HepG2 (cell line): Measurements from ENCODE around the gene FANCF. TPM values are rescaled to one million over a fixed set of nuclear protein-coding genes. Genes with fewer than 3 reads are reported as not detected.
A peak's percentile ranks its signal among the peaks of the same experiment; 100 is the strongest.

Experiments used
- ATAC-seq: fragments of 200-7000 bp; cut with Tn5 transposase; 3 replicates; pipeline ENCODE4 v1.9.1; 2020; ENCODE audit warnings: mild to moderate bottlenecking, moderate library complexity
- BruUV-seq: library from RNA; stranded (reverse); fragments of 400-500 nt; replicated peaks from 2 replicates; lab custom pipeline; 2021; lab: Mats Ljungman, UMichigan
- CTCF ChIA-PET: fragments of 300-600 bp; formaldehyde crosslinking; extraction: SDS; loops from one replicate; lab custom pipeline; 2021; ENCODE audit warnings: low total read pairs, inconsistent platforms, low intra/inter-chr PET ratio; lab: Yijun Ruan, JAX
- POLR2A ChIA-PET: fragments of 350-600 bp; sonication (Branson Sonifier 250); formaldehyde crosslinking; loops from one replicate; lab custom pipeline; 2020; ENCODE audit warnings: antibody characterized with exemption, inconsistent platforms; lab: Yijun Ruan, JAX
- DNase-seq: peaks from one replicate; pipeline ENCODE4 v3.0.0-alpha.2; 2015; ENCODE audit warnings: low spot score
- FAIRE-seq: peaks from 3 replicates; lab custom pipeline; 2011; peaks lifted over from hg19 to GRCh38; lab: Jason Lieb, UNC
- H2AFZ ChIP-seq: one replicate; pipeline ENCODE4 v1.6.1; 2011; ENCODE audit warnings: low read length, inconsistent platforms
- H3K27ac ChIP-seq: fragments of 300-600 bp; 3 replicates; pipeline ENCODE4 v1.8.0; 2011; ENCODE audit warnings: mixed run types, mild to moderate bottlenecking, mixed read lengths, low read length, inconsistent platforms; ENCODE audit not compliant: insufficient read depth; ENCODE audit errors: extremely low read length
- H3K27me3 ChIP-seq, 2 experiments: fragments of 200-600 bp in 1 of 2; 2 replicates in 1 of 2; 3 replicates in 1 of 2; pipeline versions ENCODE4 v1.6.0 to v1.8.0; 2011; ENCODE audit warnings: low read length in 2 of 2, mild to moderate bottlenecking in 2 of 2, moderate library complexity in 2 of 2, inconsistent platforms in 1 of 2; ENCODE audit not compliant: insufficient read depth in 2 of 2, control insufficient read depth in 1 of 2
- H3K36me3 ChIP-seq, 2 experiments: fragments of 200-600 bp in 1 of 2; replicated peaks in 1 of 2; 2 replicates in 1 of 2; 3 replicates in 1 of 2; pipeline versions ENCODE4 v1.5.1 to v1.8.0; 2011; ENCODE audit warnings: low read length in 2 of 2, inconsistent platforms in 1 of 2; ENCODE audit not compliant: insufficient read depth in 2 of 2, control insufficient read depth in 1 of 2
- H3K4me1 ChIP-seq: 2 replicates; pipeline ENCODE4 v1.5.1; 2012; ENCODE audit warnings: low read length, inconsistent platforms; ENCODE audit not compliant: insufficient read depth
- H3K4me2 ChIP-seq: 2 replicates; pipeline ENCODE4 v1.6.0; 2011; ENCODE audit warnings: low read depth, low read length, inconsistent platforms
- H3K4me3 ChIP-seq, 3 experiments: fragments of 200-600 bp in 1 of 3; sonication (generic), shearing (Covaris generic) in 1 of 3; replicated peaks in 1 of 3; 2 replicates each; pipeline ENCODE4 v1.5.1; 2011 to 2016; ENCODE audit warnings: low read length in 3 of 3, inconsistent platforms in 2 of 3, low read depth in 2 of 3, mild to moderate bottlenecking in 2 of 3, control low read depth in 1 of 3, mixed read lengths in 1 of 3; ENCODE audit not compliant: insufficient read depth in 1 of 3
- H3K79me2 ChIP-seq: one replicate; pipeline ENCODE4 v1.6.1; 2011; ENCODE audit warnings: low read length, inconsistent platforms; ENCODE audit not compliant: insufficient read depth
- H3K9ac ChIP-seq: 2 replicates; pipeline ENCODE4 v1.6.0; 2011; ENCODE audit warnings: mild to moderate bottlenecking, low read depth, low read length, inconsistent platforms; ENCODE audit not compliant: insufficient read depth
- H3K9me3 ChIP-seq: 2 replicates; pipeline ENCODE4 v1.5.1; 2012; ENCODE audit warnings: mild to moderate bottlenecking, low read length
- H4K20me1 ChIP-seq: 2 replicates; pipeline ENCODE4 v1.6.0; 2011; ENCODE audit warnings: inconsistent platforms, mild to moderate bottlenecking, low read length, moderate library complexity; ENCODE audit not compliant: insufficient read depth
- ASH2L ChIP-seq: fragments of 300-600, 200-600 bp; sonication (generic); IDR thresholded peaks from 2 replicates; pipeline ENCODE4 v1.7.0; 2017; ENCODE audit warnings: low read depth, mild to moderate bottlenecking, moderate library complexity, mixed read lengths, low read length; ENCODE audit not compliant: insufficient read length
- FOXO1 ChIP-seq: sonication (generic); formaldehyde crosslinking; IDR thresholded peaks from 2 replicates; pipeline ENCODE4 v1.4.0; 2020; ENCODE audit warnings: missing genetic modification reagents
- HNRNPL ChIP-seq: fragments of 200-400 bp; formaldehyde crosslinking; IDR thresholded peaks from 2 replicates; pipeline ENCODE4 v1.6.1; 2017; ENCODE audit warnings: mild to moderate bottlenecking, low read depth, low read length
- KAT8 ChIP-seq: IDR thresholded peaks from 2 replicates; pipeline ENCODE4 v1.6.1; 2016; ENCODE audit warnings: missing genetic modification reagents, missing compliant biosample characterization
- KDM2A ChIP-seq: sonication (generic); formaldehyde crosslinking; IDR thresholded peaks from 2 replicates; pipeline ENCODE4 v1.4.0; 2020; ENCODE audit warnings: low read depth, missing genetic modification reagents, borderline replicate concordance
- ONECUT2 ChIP-seq: sonication (generic); formaldehyde crosslinking; IDR thresholded peaks from 2 replicates; pipeline ENCODE4 v1.4.0; 2020; ENCODE audit warnings: missing genetic modification reagents
- POLR2A ChIP-seq, 2 experiments: IDR thresholded peaks; 2 replicates each; pipeline ENCODE4 v1.6.1; 2011; ENCODE audit warnings: low read depth in 2 of 2, low read length in 2 of 2, mild to moderate bottlenecking in 1 of 2, moderate library complexity in 1 of 2; ENCODE audit not compliant: insufficient read depth in 1 of 2
- RXRB ChIP-seq: IDR thresholded peaks from 2 replicates; pipeline ENCODE4 v1.6.1; 2016; ENCODE audit warnings: borderline replicate concordance, missing genetic modification reagents, missing compliant biosample characterization
- SP1 ChIP-seq, 2 experiments: fragments of 450-650 bp in 1 of 2; sonication (generic) in 1 of 2; formaldehyde crosslinking in 1 of 2; IDR thresholded peaks; 2 replicates each; pipeline versions ENCODE4 v1.4.0 to v1.6.1; 2016 to 2020; ENCODE audit warnings: missing genetic modification reagents in 1 of 2
- SP5 ChIP-seq: IDR thresholded peaks from 2 replicates; pipeline ENCODE4 v1.6.1; 2016; ENCODE audit warnings: low read depth, borderline replicate concordance
- TBL1XR1 ChIP-seq: fragments of 150-350 bp; IDR thresholded peaks from 2 replicates; pipeline ENCODE4 v1.6.1; 2014; ENCODE audit warnings: borderline replicate concordance, low read length; ENCODE audit not compliant: partially characterized antibody
- TBP ChIP-seq: sonication (generic); formaldehyde crosslinking; IDR thresholded peaks from 2 replicates; pipeline ENCODE4 v1.5.0; 2020; ENCODE audit warnings: missing genetic modification reagents
- TSC22D2 ChIP-seq: sonication (generic); formaldehyde crosslinking; IDR thresholded peaks from 2 replicates; pipeline ENCODE4 v1.5.1; 2020; ENCODE audit warnings: missing genetic modification reagents, mild to moderate bottlenecking, borderline replicate concordance
- ZBTB7B ChIP-seq: sonication (generic); formaldehyde crosslinking; IDR thresholded peaks from 2 replicates; pipeline ENCODE4 v1.4.0; 2020; ENCODE audit warnings: missing genetic modification reagents
- ZNF530 ChIP-seq: sonication (generic); formaldehyde crosslinking; IDR thresholded peaks from 2 replicates; pipeline ENCODE4 v1.5.0; 2020; ENCODE audit warnings: low read depth, mild to moderate bottlenecking, missing genetic modification reagents
- ZNF709 ChIP-seq: sonication (generic); formaldehyde crosslinking; IDR thresholded peaks from 2 replicates; pipeline ENCODE4 v1.5.0; 2020; ENCODE audit warnings: mild to moderate bottlenecking, missing genetic modification reagents
- WGBS: methylation state at CpG from one replicate; pipeline ENCODE4 v1.1.6; 2017; ENCODE audit warnings: low lambda C conversion rate; 5-methylcytosine and 5-hydroxymethylcytosine counted together
- in situ Hi-C: cut with HindIII; loops from 2 replicates; pipeline ENCODE4 v1.10.0; 2017; ENCODE audit warnings: low pct_unique_long_range_greater_than_20kb; ENCODE audit not compliant: extremely low pct_ligation_motif_present
- intact Hi-C: fragments of 100-400 bp; cut with micrococcal nuclease; formaldehyde crosslinking; loops from one replicate; pipeline ENCODE4 v1.10.0; 2022; ENCODE audit not compliant: unreplicated experiment
- polyA plus RNA-seq, 8 experiments: library from polyadenylated mRNA; depleted of rRNA in 3 of 8; stranded (reverse) in 7 of 8; unstranded in 1 of 8; fragments of >200 nt; fragmentation: Illumina TruSeq in 4 of 8; extraction: Trizol in 4 of 8; gene quantifications; 2 replicates each; pipeline versions ENCODE4 v1.2.1 to v1.2.3, GENCODE V29; 2011 to 2016; ENCODE audit warnings: low read depth in 4 of 8, missing spikeins in 1 of 8, mixed read lengths in 1 of 8; ENCODE audit not compliant: insufficient read depth in 1 of 8
- total RNA-seq, 5 experiments: library from RNA; depleted of rRNA; stranded (reverse); fragments of >200 nt; fragmentation: Illumina TruSeq; extraction: Trizol; gene quantifications; 2 replicates each; pipeline ENCODE4 v1.2.3, GENCODE V29; 2016; ENCODE audit warnings: low read depth in 1 of 5
- TF ChIP-seq, protein P1 (sequence below): sonication (generic); formaldehyde crosslinking; IDR thresholded peaks from 2 replicates; pipeline ENCODE4 v1.8.1; 2023; ENCODE audit warnings: missing genetic modification reagents, inconsistent platforms, borderline replicate concordance

FANCF gene
- total and polyA plus RNA-seq, 2 of the 13 experiments (the other 11 are each of a cell fraction or from before 2014, with no cell fraction given) = 2.5 to 9.7 TPM

DNA sequence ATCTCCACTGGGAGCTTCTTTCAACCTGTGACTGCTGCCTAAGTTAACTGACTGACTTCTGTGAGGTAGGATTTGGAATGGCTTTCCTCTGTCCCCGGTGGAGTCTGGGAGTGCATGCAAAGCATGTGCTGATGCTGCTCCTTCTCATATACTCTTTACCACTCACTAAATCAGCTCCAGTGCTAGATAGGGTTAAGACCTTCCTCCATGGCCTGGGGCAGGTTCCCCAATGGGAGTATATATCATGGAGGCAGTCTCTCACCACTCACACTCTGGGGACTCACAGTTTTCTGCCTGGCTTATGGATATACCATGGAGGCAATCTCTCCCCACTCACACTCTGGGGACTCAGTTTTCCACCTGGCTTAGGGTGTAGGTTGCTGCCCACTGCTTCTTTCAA, 10.1 kb upstream of the FANCF start:
- in situ Hi-C loops (no loop called here), intact Hi-C loops (loop anchor here (1.0 to 2.0 kb wide), 5 partner anchors 10 to 187 kb away; partner anchors contain the start of genes FANCF and GAS2)
- Histone ChIP-seq H3K36me3 (no peaks in the 10 kb centered on the region), H3K9me3 (no peaks in the 10 kb centered on the region), H3K4me2 (peak overlapping the region; percentile 78), H3K79me2 (peaks cover 2% of the 10 kb centered on the region), H3K4me3 (peak overlapping the region in 1 of 3 experiments; percentile 60; a peak in 1 of 6 replicates), H3K27me3 (no peaks in the 10 kb centered on the region), H4K20me1 (no peaks in the 10 kb centered on the region), H3K9ac (peak overlapping the region; percentile 56), H2AFZ (peak overlapping the region; percentile 67), H3K27ac (peak overlapping the region; percentile 76), H3K4me1 (peaks cover 34% of the 10 kb centered on the region)
- no TSS peak for BruUV-seq
- TF ChIP-seq ASH2L = no peak
- no peak for TF ChIP-seq SP1 (IDR thresholded peaks at IDR 0.05)
- TF ChIP-seq SP1 (CRISPR knock-in tag; IDR thresholded peaks at IDR 0.05) = no peak
- no peak for FAIRE-seq
- DNase-seq = no peak
- POLR2A ChIA-PET = interaction anchor here (1.0 to 3.1 kb wide), 10 partner anchors 11 to 194 kb away, joined by 3 to 55 read pairs (median 6); partner anchors contain the start of genes FANCF, GAS2 and SVIP
- CTCF ChIA-PET = no interaction called here
- peak; percentile 61 for ATAC-seq
- WGBS = 11% methylated on average over 1 of the region's 1 CpG

DNA sequence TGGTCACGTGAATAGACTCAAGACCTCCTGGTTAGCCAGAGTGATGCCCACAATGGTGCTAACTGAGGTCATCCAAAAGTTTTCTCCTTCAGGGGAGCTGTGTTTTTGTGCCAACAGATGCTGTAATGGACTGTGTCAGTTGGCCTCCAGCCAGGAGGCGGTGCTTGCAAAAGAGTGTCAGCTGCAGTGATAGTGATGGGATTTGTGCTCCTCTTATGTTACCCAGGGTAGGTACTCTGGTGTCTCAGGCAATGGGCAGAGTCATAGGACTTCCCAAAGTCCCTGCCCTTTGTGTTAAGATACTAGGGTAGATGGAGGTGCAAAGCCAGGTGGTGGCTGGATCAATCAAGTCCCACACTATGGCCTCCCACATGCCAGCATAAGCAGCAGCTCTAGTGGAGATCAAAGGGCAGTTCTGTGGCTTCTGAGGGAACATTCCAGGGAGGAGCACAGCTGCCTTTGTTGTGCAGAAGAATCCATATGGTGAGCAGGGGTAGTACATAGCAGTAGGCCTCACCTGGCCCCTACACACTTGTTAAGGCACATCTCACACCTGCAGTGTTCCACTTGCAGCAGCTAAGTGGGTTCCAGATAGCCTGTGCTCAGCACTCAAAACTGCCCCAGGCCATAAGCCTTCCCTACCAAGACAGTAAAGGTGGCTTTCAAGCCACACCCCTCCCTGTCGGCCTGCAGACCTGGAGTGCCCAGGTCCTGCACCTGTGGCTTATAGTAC, 9.4 kb upstream of the FANCF start:
- CTCF ChIA-PET = no interaction called here
- Histone ChIP-seq H3K9ac (peak overlapping the region; percentile 56), H3K9me3 (no peaks in the 10 kb centered on the region), H4K20me1 (no peaks in the 10 kb centered on the region), H3K4me1 (peaks cover 34% of the 10 kb centered on the region), H3K4me2 (peak overlapping the region; percentile 78), H3K4me3 (peak overlapping the region in 2 of 3 experiments; percentile 17 to 60; a peak in 3 of 6 replicates), H3K36me3 (no peaks in the 10 kb centered on the region), H3K27ac (peak overlapping the region; percentile 76), H3K27me3 (no peaks in the 10 kb centered on the region), H3K79me2 (peaks cover 2% of the 10 kb centered on the region), H2AFZ (peak overlapping the region; percentile 67)
- intact Hi-C loops (loop anchor here (1.0 to 2.0 kb wide), 5 partner anchors 10 to 188 kb away; partner anchors contain the start of genes FANCF and GAS2), in situ Hi-C loops (no loop called here)
- DNase-seq (peak; percentile 96), FAIRE-seq (peak; percentile 83), ATAC-seq (peak; percentile 97)
- BruUV-seq = no TSS peak
- WGBS = 34% methylated on average over 3 of the region's 3 CpGs
- POLR2A ChIA-PET = interaction anchor here (0.9 to 3.1 kb wide), 14 partner anchors 10 to 195 kb away, joined by 3 to 55 read pairs (median 6); partner anchors contain the start of genes FANCF, GAS2 and SVIP
- TF ChIP-seq, protein P1, sequence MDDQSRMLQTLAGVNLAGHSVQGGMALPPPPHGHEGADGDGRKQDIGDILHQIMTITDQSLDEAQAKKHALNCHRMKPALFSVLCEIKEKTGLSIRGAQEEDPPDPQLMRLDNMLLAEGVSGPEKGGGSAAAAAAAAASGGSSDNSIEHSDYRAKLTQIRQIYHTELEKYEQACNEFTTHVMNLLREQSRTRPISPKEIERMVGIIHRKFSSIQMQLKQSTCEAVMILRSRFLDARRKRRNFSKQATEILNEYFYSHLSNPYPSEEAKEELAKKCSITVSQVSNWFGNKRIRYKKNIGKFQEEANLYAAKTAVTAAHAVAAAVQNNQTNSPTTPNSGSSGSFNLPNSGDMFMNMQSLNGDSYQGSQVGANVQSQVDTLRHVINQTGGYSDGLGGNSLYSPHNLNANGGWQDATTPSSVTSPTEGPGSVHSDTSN = no peak
- TF ChIP-seq ZNF530 = no peak
- no peak for TF ChIP-seq HNRNPL
- no peak for TF ChIP-seq TBP
- peak in 1 of 2 experiments; percentile 58; a peak in 3 of 4 replicates for TF ChIP-seq POLR2A (IDR thresholded peaks at IDR 0.05; ENCODE audit: insufficient read depth in 1 of 2, low read depth in 2 of 2, low read length in 2 of 2)
- no peak for TF ChIP-seq TBL1XR1
- peak; percentile 70; the same call in 1 of the 2 replicates for TF ChIP-seq FOXO1 (CRISPR knock-in tag)
- no peak; the same call in 1 of the 2 replicates for TF ChIP-seq TSC22D2
- TF ChIP-seq RXRB = peak; percentile 64; the same call in 1 of the 2 replicates
- peak; percentile 62 for TF ChIP-seq KAT8
- peak; percentile 69 for TF ChIP-seq ONECUT2 (CRISPR knock-in tag)
- TF ChIP-seq SP5 (CRISPR knock-in tag) = peak; percentile 92
- 0 out of 2 replicates have a peak, but pooled peaks have one; percentile 44 for TF ChIP-seq ZNF709 (CRISPR knock-in tag)
- TF ChIP-seq ZBTB7B = peak; percentile 31; the same call in 1 of the 2 replicates
- TF ChIP-seq KDM2A = 0 out of 2 replicates have a peak, but pooled peaks have one; percentile 21
